GM19455 (cell line): ENCODE results near the gene MBD1.
"Not testable (repeated sequence)": the region's sequence is repeated elsewhere in the genome, so short reads cannot be mapped to it uniquely, and the experiment has no call there.

Experiments
- ATAC-seq: cut with Tn5 transposase; IDR thresholded peaks from one replicate; pipeline ENCODE4 v1.9.1; 2021; ENCODE audit not compliant: unreplicated experiment

The MBD1 gene

GRCh38 chr18:50275503-50276036 lies 5.8 kb downstream of the MBD1 start:
- ATAC-seq, result no peak

- ATAC-seq, result no peak
Measured at GRCh38 chr18:50274941-50275340, 6.4 kb downstream of the MBD1 start.

GRCh38 chr18:50274044-50274442 lies 7.3 kb downstream of the MBD1 start:
- ATAC-seq, result no peak

- ATAC-seq, result no peak
Measured at GRCh38 chr18:50273203-50274043, 7.9 kb downstream of the MBD1 start.

GRCh38 chr18:50272568-50272967 lies 8.8 kb downstream of the MBD1 start:
- no peak for ATAC-seq

- peak; percentile 71 for ATAC-seq
Measured at GRCh38 chr18:50268022-50268747, 13.1 kb downstream of the MBD1 start.

GRCh38 chr18:50266248-50266704 lies 15.0 kb downstream of the MBD1 start, which contains the start of gene CFAP53:
Gene CFAP53 (minus strand): TSS chr18:50266495. CDS start chr18:50266404, 91 bp downstream.
- ATAC-seq, result peak; percentile 60

GRCh38 chr18:50262977-50263376 lies 18.3 kb downstream of the MBD1 start:
- no peak for ATAC-seq

GRCh38 chr18:50250935-50251334 lies 30.4 kb downstream of the MBD1 start:
- no peak for ATAC-seq

GRCh38 chr18:50249576-50249975 lies 31.7 kb downstream of the MBD1 start:
- no peak for ATAC-seq

GRCh38 chr18:50247561-50247960 lies 33.8 kb downstream of the MBD1 start:
- no peak for ATAC-seq

- not testable (repeated sequence) for ATAC-seq
Measured at GRCh38 chr18:50241768-50242167, 39.6 kb downstream of the MBD1 start.

- ATAC-seq, result no peak
Measured at GRCh38 chr18:50240080-50240563, 41.2 kb downstream of the MBD1 start.

GRCh38 chr18:50232419-50232818 lies 48.9 kb downstream of the MBD1 start:
- ATAC-seq, result no peak

- no peak for ATAC-seq
Measured at GRCh38 chr18:50231621-50232020, 49.7 kb downstream of the MBD1 start.

GRCh38 chr18:50220249-50220648 lies 61.1 kb downstream of the MBD1 start:
- ATAC-seq, result not testable (repeated sequence)
